Adrenal gland (tissue), 12 donors: ENCODE results near the gene RHOH. TPM values are rescaled to one million over a fixed set of nuclear protein-coding genes. Genes with fewer than 3 reads are reported as not detected.

Experiments
- DNase-seq, 7 donors: peaks; one replicate each; pipeline ENCODE4 v3.0.0-alpha.2; 2019 to 2020
- H3K27ac ChIP-seq, 5 donors: fragments of 200-600 bp; sonication (generic) in 4 of 5; 1 replicate in 3 of 5; 2 replicates in 2 of 5; pipeline versions ENCODE4 v1.5.1 to v1.8.0; 2016 to 2020; ENCODE audit warnings: mild to moderate bottlenecking in 1 of 5
- H3K27me3 ChIP-seq: fragments of 200-600 bp; 2 replicates; pipeline ENCODE4 v1.8.0; 2021
- H3K36me3 ChIP-seq, 2 donors: fragments of 200-600 bp; replicated peaks in 1 of 2; 1 replicate in 1 of 2; 2 replicates in 1 of 2; pipeline versions ENCODE4 v1.5.1 to v1.8.0; 2018 to 2022
- H3K4me1 ChIP-seq, 2 donors: fragments of 200-600 bp; replicated peaks in 1 of 2; 1 replicate in 1 of 2; 2 replicates in 1 of 2; pipeline versions ENCODE4 v1.5.1 to v1.8.0; 2018 to 2021
- H3K4me3 ChIP-seq, 4 donors: fragments of 200-600 bp; sonication (generic) in 3 of 4; one replicate each; pipeline ENCODE4 v1.5.1; 2016 to 2018
- H3K9me3 ChIP-seq, 3 donors: fragments of 200-600 bp; sonication (generic) in 1 of 3; replicated peaks in 1 of 3; 1 replicate in 2 of 3; 2 replicates in 1 of 3; pipeline versions ENCODE4 v1.5.1 to v1.8.0; 2016 to 2021
- CTCF ChIP-seq, 6 experiments: fragments of 450-650 bp in 4 of 6; fragments of 200-600 bp in 2 of 6; sonication (generic) in 1 of 6; IDR thresholded peaks; 1 replicate in 5 of 6; 2 replicates in 1 of 6; pipeline versions ENCODE4 v1.5.1 to v1.8.0; 2016 to 2021; ENCODE audit warnings: antibody characterized with exemption in 6 of 6, mild to moderate bottlenecking in 2 of 6, moderate library complexity in 1 of 6
- POLR2A ChIP-seq, 2 donors: fragments of 450-650 bp; IDR thresholded peaks; one replicate each; pipeline ENCODE4 v1.6.1; 2017; ENCODE audit warnings: antibody characterized with exemption in 2 of 2, mild to moderate bottlenecking in 2 of 2, moderate library complexity in 1 of 2
- WGBS, 4 donors: extraction: QIAGEN DNeasy Blood & Tissue Kit in 2 of 4; methylation state at CpG; one replicate each; pipeline versions ENCODE4 v1.1.5 to v1.1.7; 2013 to 2017; 5-methylcytosine and 5-hydroxymethylcytosine counted together
- intact Hi-C, 2 donors: fragments of 100-400 bp; cut with DNase I; formaldehyde crosslinking; loops; one replicate each; pipeline versions ENCODE4 v1.14.1 to v1.15.0; 2022 to 2023
- polyA plus RNA-seq, 3 donors: library from polyadenylated mRNA; stranded (reverse); fragments of 200-250 nt in 2 of 3; fragments of 350-450 nt in 1 of 3; fragmentation: Illumina TruSeq in 1 of 3; extraction: RNeasy Lipid Tissue Mini Kit (QIAGEN cat#74804) in 1 of 3; gene quantifications; one replicate each; pipeline ENCODE4 v1.2.3, GENCODE V29; 2013 to 2014
- total RNA-seq, 9 donors: library from RNA; depleted of rRNA in 4 of 9; stranded (reverse); fragments of >200 nt in 4 of 9; fragments of 120-200 nt in 1 of 9; fragmentation: NEBNext Ultra II Directional in 1 of 9; extraction: Animal tissue kit (Norgen Biotek cat#: 25700) in 1 of 9; gene quantifications; one replicate each; pipeline versions ENCODE4 v1.1.0 to v1.2.4, GENCODE V29; 2013 to 2023
- donor health status: healthy with polysubstance abuse.
- donor health status: Bipolar disorder and iron deficiency.
- donor health status: DM: yes; HTN: yes; CAD: no.
- donor health status: DM: no; HTN: no; CAD: no.
- donor health status: DM: no; HTN: no; CAD: no.
- donor health status: DM: yes; HTN: yes; CAD: no.

RHOH gene
- total and polyA plus RNA-seq, 12 donors: 0.33 to 3.4 (median 0.96) TPM; not detected in 1

GRCh38 chr4:40176602-40177001, 20.2 kb upstream of the RHOH start:
- 47 to 64% (median 56%) methylated on average over 10 of the region's 10 CpGs for WGBS, 4 donors
- H3K4me3 ChIP-seq: no peak overlapping the region
- TF ChIP-seq POLR2A (IDR thresholded peaks at IDR 0.05) (no peak), CTCF (IDR thresholded peaks at IDR 0.05) (no peak)
- DNase-seq: no peak
- H3K36me3 ChIP-seq: no peaks in the 10 kb centered on the region
- no peaks in the 10 kb centered on the region for H3K27me3 ChIP-seq
- H3K27ac ChIP-seq: no peak overlapping the region
- no peaks in the 10 kb centered on the region for H3K9me3 ChIP-seq
- intact Hi-C loops: no loop called here
- no peaks in the 10 kb centered on the region for H3K4me1 ChIP-seq

GRCh38 chr4:40177591-40177990, 19.2 kb upstream of the RHOH start:
- no peak for DNase-seq
- Histone ChIP-seq H3K36me3 (no peaks in the 10 kb centered on the region), H3K27ac (no peak overlapping the region), H3K27me3 (no peaks in the 10 kb centered on the region), H3K4me1 (no peaks in the 10 kb centered on the region), H3K9me3 (no peaks in the 10 kb centered on the region), H3K4me3 (no peak overlapping the region)
- intact Hi-C loops: no loop called here
- TF ChIP-seq POLR2A (IDR thresholded peaks at IDR 0.05) (no peak), CTCF (IDR thresholded peaks at IDR 0.05) (no peak)
- 57 to 77% (median 70%) methylated on average over 2 of the region's 2 CpGs for WGBS, 4 donors

- Histone ChIP-seq H3K4me3 (no peak overlapping the region), H3K36me3 (no peaks in the 10 kb centered on the region), H3K27ac (no peak overlapping the region), H3K9me3 (no peaks in the 10 kb centered on the region), H3K27me3 (no peaks in the 10 kb centered on the region), H3K4me1 (no peaks in the 10 kb centered on the region)
- DNase-seq: no peak
- intact Hi-C loops: no loop called here
- TF ChIP-seq POLR2A (IDR thresholded peaks at IDR 0.05) (no peak), CTCF (IDR thresholded peaks at IDR 0.05) (no peak)
- WGBS, 4 donors: 67 to 79% (median 71%) methylated on average over 5 of the region's 5 CpGs
Measured at GRCh38 chr4:40178672-40179071, 18.2 kb upstream of the RHOH start.

DNA sequence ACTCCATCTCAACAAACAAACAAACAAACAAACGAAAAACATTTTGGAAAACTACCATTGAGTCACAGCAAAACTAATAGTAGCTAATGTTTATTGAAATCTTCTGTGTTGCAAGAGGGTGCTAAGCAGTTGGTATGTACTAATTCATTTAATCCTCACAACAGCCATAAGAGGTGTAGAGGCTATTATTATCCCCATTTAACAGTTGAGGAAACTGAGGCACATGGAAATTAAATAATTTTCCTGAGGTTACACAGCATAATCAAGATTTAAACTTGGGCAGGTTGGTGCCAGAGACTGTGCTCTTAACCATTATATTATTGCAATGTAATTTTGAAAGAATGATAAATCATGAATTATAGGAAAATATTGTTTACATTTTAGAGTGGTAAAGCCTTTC, 17.5 kb upstream of the RHOH start:
- no peak overlapping the region for H3K4me3 ChIP-seq
- 74 to 92% (median 77%) methylated on average over 1 of the region's 1 CpG for WGBS, 4 donors
- H3K36me3 ChIP-seq: no peaks in the 10 kb centered on the region
- H3K27me3 ChIP-seq: no peaks in the 10 kb centered on the region
- H3K9me3 ChIP-seq: no peaks in the 10 kb centered on the region
- no peak for DNase-seq
- no peak overlapping the region for H3K27ac ChIP-seq
- H3K4me1 ChIP-seq: no peaks in the 10 kb centered on the region
- intact Hi-C loops: no loop called here
- TF ChIP-seq CTCF (IDR thresholded peaks at IDR 0.05): no peak
- TF ChIP-seq POLR2A (IDR thresholded peaks at IDR 0.05): no peak
